ENCODE results near the gene PTPRN2. TPM values are rescaled to one million over a fixed set of nuclear protein-coding genes. Genes with fewer than 3 reads are reported as not detected.
"Not testable (repeated sequence)": the region's sequence is repeated elsewhere in the genome, so short reads cannot be mapped to it uniquely, and the experiment has no call there.

The PTPRN2 gene
- total and polyA plus RNA-seq, 2 of the 8 experiments (the other 6 are each of a cell fraction or from before 2014, with no cell fraction given), result 2.6 to 4.5 TPM

- FAIRE-seq; H3K23ac ChIP-seq (ENCODE audit: insufficient read length); DNase-seq (ENCODE audit: low read depth in 1 of 2, low spot score in 2 of 2); H4K20me1 ChIP-seq (replicated peaks in 1 of 2; ENCODE audit: control insufficient read depth in 1 of 2, insufficient read depth in 2 of 2, low read length in 2 of 2); H2AFZ ChIP-seq (ENCODE audit: low read length); H4K91ac ChIP-seq (replicated peaks; ENCODE audit: insufficient read length, low read length); H4K8ac ChIP-seq (ENCODE audit: extremely low read depth, insufficient read depth, low read length); H2BK12ac ChIP-seq (ENCODE audit: low read depth, low read length); H2BK20ac ChIP-seq (ENCODE audit: low read length); H3K14ac ChIP-seq (ENCODE audit: insufficient read length); H3K27me3 ChIP-seq (replicated peaks in 1 of 4; ENCODE audit: control insufficient read depth in 3 of 4, extremely low read depth in 1 of 4, insufficient read depth in 3 of 4, low read length in 3 of 4); POLR2A ChIA-PET (ENCODE audit: partially characterized antibody); H2AK5ac ChIP-seq (ENCODE audit: low read depth, low read length); H3K27ac ChIP-seq (ENCODE audit: low read depth, low read length); H3K9ac ChIP-seq (replicated peaks in 1 of 4; ENCODE audit: extremely low read depth in 1 of 4, low read depth in 3 of 4, low read length in 3 of 4); H3K4me3 ChIP-seq (ENCODE audit: extremely low read depth in 1 of 4, insufficient read depth in 2 of 4, low read depth in 3 of 4, low read length in 4 of 4); H2BK120ac ChIP-seq (replicated peaks; ENCODE audit: low read depth, low read length); H3K18ac ChIP-seq (ENCODE audit: extremely low read depth, low read length); H3K4me1 ChIP-seq (replicated peaks in 1 of 4; ENCODE audit: control insufficient read depth in 3 of 4, insufficient read depth in 4 of 4, low read length in 3 of 4); H3K36me3 ChIP-seq (ENCODE audit: control insufficient read depth in 2 of 4, insufficient read depth in 4 of 4, low read length in 3 of 4); H3K23me2 ChIP-seq (ENCODE audit: low read depth, low read length); H4K5ac ChIP-seq (ENCODE audit: insufficient read length, low read depth, low read length); H3K4me2 ChIP-seq (ENCODE audit: insufficient read depth in 1 of 2, low read depth in 2 of 2, low read length in 2 of 2); H3K79me1 ChIP-seq (ENCODE audit: low read depth, low read length); H3K56ac ChIP-seq (replicated peaks; ENCODE audit: insufficient read length, low read depth, low read length); H3K79me2 ChIP-seq (ENCODE audit: control insufficient read depth in 1 of 2, insufficient read depth in 2 of 2, low read length in 2 of 2); H3K4ac ChIP-seq (replicated peaks; ENCODE audit: insufficient read length, low read depth, low read length): not testable (repeated sequence)
- 92% methylated on average over 10 of the region's 16 CpGs; no CpG with 5 or more reads in 1 of the 2 experiments for WGBS, 2 experiments (ENCODE audit: extremely low coverage in 1 of 2, insufficient coverage in 1 of 2, insufficient read length in 1 of 2, insufficient replicate concordance in 2 of 2, low coverage in 1 of 2, low lambda C conversion rate in 2 of 2, missing lambda C conversion rate in 1 of 2)
- Histone ChIP-seq H2BK5ac (ENCODE audit: low read depth, low read length) (0 out of 2 replicates have a peak overlapping the region, but pooled peaks have one; percentile 44), H2BK15ac (ENCODE audit: low read length) (peak overlapping the region; percentile 72; the same call in 1 of the 2 replicates), H3K9me3 (ENCODE audit: insufficient read depth in 2 of 2, low read depth in 1 of 2, low read length in 1 of 2) (peaks cover 12 to 20% of the 10 kb centered on the region in 2 experiments)
- CTCF ChIA-PET (ENCODE audit: partially characterized antibody), result interaction anchor here (1.0 to 1.2 kb wide), 2 partner anchors 35 to 98 kb away, joined by 3 read pairs; no protein-coding TSS in a partner anchor
These were observed 79.3 kb downstream of the PTPRN2 start for GRCh38 chr7:158508321-158508720.

Data from H1 (cell line).